ENCODE results near the gene TFEB.
A peak's percentile ranks its signal among the peaks of the same experiment; 100 is the strongest.

The TFEB gene

GRCh38 chr6:41652866-41653652 lies 82.3 kb downstream of the TFEB start:
- DNase-seq (ENCODE audit: low spot score), result no peak

GRCh38 chr6:41651962-41652657 lies 83.3 kb downstream of the TFEB start:
- DNase-seq (ENCODE audit: low spot score), result no peak

- DNase-seq (ENCODE audit: low spot score), result no peak
Observed at GRCh38 chr6:41651246-41651961, 84.0 kb downstream of the TFEB start.

- no peak for DNase-seq (ENCODE audit: low spot score)
Observed at GRCh38 chr6:41650120-41650519, 85.3 kb downstream of the TFEB start.

GRCh38 chr6:41649596-41649995 lies 85.8 kb downstream of the TFEB start:
- no peak for DNase-seq (ENCODE audit: low spot score)

GRCh38 chr6:41648921-41649320 lies 86.5 kb downstream of the TFEB start:
- no peak for DNase-seq (ENCODE audit: low spot score)

GRCh38 chr6:41648070-41648585 lies 87.3 kb downstream of the TFEB start:
- no peak for DNase-seq (ENCODE audit: low spot score)

GRCh38 chr6:41647061-41647511 lies 88.3 kb downstream of the TFEB start:
- DNase-seq (ENCODE audit: low spot score), result peak; percentile 38

- no peak for DNase-seq (ENCODE audit: low spot score)
Observed at GRCh38 chr6:41646026-41646795, 89.2 kb downstream of the TFEB start.

- DNase-seq (ENCODE audit: low spot score), result no peak
Observed at GRCh38 chr6:41645007-41645618, 90.3 kb downstream of the TFEB start.

GRCh38 chr6:41644297-41644879 lies 91.0 kb downstream of the TFEB start:
- no peak for DNase-seq (ENCODE audit: low spot score)

- no peak for DNase-seq (ENCODE audit: low spot score)
Observed at GRCh38 chr6:41643899-41644269, 91.5 kb downstream of the TFEB start.

GRCh38 chr6:41642960-41643898 lies 92.2 kb downstream of the TFEB start:
- DNase-seq (ENCODE audit: low spot score), result no peak

GRCh38 chr6:41642090-41642959 lies 93.1 kb downstream of the TFEB start:
- DNase-seq (ENCODE audit: low spot score), result peak; percentile 45

- DNase-seq (ENCODE audit: low spot score), result no peak
Observed at GRCh38 chr6:41641352-41641925, 94.0 kb downstream of the TFEB start.

- DNase-seq (ENCODE audit: low spot score), result no peak
Observed at GRCh38 chr6:41640426-41640825, 95.0 kb downstream of the TFEB start.

GRCh38 chr6:41639809-41640371 lies 95.5 kb downstream of the TFEB start:
- no peak for DNase-seq (ENCODE audit: low spot score)
